Hippocampal formation (tissue), 2 donors: ENCODE results near the gene PHOSPHO1.

Experiments used
- DNase-seq, 2 donors: peaks; one replicate each; lab custom pipeline; 2025; lab: John Stamatoyannopoulos, UW

PHOSPHO1 gene

DNA sequence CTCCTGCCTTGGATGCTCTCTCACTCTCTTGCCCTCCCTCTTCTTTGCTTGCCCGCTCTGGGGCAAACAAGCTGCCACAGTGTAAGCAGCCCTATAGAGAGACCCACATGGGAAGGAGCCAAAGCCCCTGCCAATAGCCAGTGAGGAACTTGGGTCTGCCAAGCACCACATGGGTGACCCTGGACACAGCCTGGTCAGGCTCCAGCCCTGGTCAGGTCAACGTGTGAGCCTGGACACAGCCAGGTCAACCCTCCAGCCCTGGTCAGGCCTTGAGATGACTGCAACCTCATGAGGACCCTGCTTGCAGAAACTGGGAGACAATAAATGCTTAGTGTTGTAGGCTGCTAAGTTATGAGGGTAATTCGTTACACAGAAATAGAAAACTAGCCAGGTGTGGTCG, 14.3 kb upstream of the PHOSPHO1 start:
- no peak for DNase-seq

DNA sequence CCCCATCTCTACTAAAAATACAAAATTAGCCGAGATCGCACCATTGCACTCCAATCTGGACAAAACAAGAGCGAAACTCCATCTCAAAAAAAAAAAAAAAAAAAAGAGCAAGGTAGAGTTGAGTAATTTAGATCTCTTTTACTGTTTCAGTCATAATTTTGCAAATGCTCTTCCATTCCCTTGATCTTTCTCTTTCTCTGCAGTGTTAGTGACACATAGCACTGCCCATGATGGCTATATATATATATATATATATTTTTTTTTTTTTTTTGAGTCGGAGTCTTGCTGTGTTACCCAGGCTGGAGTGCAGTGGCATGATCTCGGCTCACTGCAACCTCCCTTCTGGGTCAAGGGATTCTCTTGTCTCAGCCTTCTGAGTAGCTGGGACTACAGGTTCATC, 12.2 kb upstream of the PHOSPHO1 start:
- DNase-seq = no peak

DNA sequence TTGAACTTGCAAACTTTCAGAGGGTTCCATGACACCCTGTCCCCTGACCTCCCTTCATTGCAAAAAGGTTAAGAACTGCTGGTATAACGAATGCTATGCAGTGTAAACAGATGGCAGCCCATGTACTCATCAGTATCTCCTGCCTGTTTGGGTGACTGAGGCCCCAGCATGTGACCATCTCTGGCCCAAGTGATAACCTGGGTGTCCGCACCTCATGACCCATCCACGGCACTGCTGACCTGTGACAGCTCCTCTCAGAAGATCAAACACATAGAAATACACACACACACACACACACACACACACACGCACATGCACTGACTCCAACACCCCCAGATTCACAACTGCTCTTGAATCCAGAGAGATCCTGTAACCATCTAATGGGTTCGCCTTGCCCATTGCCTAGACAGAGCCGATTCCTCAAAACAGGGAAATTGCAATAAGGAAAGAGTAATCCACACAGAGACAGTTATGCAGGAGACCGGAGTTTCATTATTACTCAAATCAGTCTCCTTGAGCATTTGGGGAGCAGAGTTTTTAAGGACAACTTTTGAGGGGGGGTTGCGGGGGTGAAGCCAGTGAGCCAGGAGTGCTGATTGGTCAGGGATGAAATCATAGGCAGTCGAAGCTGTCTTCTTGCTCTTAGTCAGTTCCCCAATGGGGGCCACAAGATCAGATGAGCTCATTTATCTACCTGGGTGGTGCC, 11.3 kb upstream of the PHOSPHO1 start:
- DNase-seq = no peak

DNA sequence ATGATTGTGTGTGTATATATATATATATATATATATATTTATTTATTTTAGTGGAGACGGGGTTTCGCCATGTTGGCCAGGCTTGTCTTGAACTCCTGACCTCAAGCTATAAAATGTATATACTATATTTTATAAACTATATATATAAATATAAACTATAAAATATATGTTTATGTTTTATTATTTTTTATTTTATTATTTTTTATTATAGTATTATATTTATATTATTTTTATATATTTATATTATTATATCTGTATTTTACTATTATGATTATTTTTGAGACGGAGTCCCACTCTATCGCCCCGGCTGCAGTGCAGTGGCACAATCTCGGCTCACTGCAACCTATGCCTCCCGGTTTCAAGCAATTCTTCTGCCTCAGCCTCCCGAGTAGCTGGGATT, 10.5 kb upstream of the PHOSPHO1 start:
- DNase-seq = no peak

DNA sequence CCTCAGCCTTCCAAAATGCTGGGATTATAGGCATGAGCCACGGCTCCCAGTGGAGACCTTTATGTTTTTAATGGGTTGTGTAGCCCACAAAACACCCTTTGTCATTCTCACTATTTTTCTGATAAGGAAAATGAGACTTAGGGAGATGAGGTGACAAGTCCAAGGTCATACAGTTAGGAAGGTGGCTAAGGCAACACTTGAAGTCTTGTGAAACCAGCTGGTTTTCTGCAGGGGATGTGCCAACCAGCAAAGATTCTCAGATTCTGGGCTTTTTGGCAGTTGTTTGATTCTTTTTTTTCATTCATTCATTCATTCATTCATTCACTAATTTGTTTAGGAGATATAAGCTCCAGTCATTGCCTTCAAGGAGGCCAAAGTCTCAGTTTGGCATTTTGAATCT, 10.0 kb upstream of the PHOSPHO1 start:
- no peak for DNase-seq

DNA sequence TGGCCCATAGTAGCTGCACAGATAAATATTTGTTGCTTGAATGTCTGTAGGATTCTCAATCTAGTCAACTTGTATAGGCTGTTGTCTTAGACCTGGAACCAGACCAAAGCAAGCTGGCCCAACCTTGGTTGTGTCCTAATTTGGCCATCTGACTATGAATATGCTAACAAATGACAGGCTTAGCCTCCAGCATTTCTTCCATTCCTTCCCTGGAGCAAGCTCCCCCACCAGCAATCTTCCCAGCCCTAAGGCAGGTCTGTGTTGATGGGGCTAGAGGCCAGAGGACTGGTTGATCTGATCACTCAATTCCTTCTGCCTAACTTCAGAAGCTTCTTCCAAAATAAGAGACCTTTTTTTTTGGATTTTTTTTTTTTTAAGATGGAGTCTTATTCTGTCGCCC, 9.4 kb upstream of the PHOSPHO1 start:
- DNase-seq = no peak

DNA sequence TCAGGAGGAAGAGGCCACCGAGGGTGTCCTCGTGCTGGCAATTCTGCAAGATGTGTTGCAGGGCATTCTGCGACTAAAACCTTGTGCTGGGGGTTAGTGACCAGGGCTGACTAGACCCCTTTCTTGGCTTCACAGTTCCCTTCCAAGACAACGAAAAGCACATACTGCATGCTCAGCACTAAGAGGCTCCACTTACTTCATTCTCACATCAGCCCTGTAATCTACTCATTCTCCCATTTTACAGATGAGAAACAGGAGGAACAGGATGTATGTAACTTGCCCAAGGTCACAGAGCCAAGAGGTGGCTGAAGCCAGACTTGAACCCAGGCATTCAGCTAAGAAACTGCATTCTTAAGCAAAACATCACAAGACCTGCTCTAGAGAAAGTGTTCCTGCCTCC, 5.3 kb upstream of the PHOSPHO1 start:
- no peak for DNase-seq

DNA sequence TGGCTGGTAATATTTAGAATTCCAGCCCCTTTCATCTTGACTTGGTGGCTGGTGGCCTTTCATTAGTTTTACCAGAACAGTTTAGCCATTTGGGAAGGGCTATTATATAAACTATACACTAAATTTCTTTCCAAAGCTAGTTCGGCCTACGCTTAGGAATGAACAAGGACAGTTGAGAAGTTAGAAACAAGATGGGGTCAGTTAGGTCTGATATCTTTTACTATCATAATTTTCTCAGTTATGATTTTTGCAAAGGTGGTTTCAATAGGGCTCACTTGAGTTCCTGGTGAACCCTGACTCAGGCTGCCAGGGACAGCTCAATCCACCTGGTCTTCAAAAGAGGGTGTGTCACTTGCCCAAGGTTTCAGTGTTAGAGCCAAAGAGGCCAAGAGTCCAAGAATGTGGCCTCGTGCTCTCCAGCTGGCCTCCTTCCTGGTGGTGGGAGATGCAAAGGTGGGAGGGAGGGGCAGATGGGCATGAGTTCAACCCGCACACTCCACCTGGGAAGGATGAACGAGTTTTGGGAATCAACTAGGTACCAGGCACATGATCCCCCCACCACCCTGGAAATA, 4.0 kb upstream of the PHOSPHO1 start:
- DNase-seq = no peak

DNA sequence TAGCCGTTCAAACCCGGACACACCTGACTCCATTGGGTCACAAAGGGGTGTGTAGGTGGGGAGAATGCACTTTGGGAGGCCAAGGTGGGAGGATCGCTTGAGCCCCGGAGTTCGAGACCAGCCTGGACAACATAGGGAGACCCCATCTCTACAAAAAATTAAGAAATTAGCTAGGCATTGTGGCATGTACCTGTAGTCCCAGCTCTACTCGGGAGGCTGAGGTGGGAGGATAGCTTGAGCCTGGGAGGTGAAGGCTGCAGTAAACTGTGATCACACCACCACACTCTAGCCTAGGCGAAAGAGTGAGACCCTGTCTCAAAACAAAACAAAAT, 942 bp upstream of the PHOSPHO1 start:
- DNase-seq = no peak

DNA sequence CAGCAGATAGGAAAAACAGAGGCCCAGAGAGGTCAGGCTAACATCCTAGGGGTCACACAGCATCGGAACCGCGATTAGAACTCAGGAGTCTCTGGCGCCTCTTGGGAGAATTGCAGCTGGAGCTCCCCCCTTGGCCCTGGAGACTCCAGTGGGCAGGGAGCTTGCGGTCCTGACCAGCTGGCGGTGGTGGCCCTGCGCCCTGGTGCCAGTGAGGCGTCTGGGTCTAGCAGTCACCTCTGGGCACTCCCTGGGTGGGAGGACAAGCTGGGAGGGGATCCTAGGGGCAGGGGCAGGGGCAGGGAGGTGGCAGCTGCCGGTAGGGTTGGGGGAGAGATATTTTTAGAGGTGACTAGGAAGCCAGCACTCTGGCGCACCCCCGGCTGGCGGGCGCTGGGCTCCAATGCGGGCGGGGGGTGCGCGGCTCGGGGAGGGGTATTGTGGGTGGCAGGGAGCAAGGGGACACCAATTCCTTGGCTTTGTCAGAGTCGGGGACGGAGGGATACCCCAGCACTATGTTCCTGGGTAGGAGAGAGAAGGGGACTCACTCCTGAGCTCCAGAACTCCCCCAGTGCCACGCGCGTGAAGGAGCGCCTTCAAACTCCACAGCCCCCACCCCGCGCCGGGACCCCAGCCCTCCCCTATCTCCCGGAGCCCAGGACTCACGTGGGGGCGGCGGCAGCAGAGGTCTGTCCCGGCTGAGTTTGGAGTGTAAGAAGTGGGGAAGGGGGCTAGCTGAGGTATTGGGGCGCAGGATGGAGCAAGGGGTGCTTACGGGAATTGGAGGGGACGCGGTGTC, 584 bp downstream of the PHOSPHO1 start:
- DNase-seq = no peak

DNA sequence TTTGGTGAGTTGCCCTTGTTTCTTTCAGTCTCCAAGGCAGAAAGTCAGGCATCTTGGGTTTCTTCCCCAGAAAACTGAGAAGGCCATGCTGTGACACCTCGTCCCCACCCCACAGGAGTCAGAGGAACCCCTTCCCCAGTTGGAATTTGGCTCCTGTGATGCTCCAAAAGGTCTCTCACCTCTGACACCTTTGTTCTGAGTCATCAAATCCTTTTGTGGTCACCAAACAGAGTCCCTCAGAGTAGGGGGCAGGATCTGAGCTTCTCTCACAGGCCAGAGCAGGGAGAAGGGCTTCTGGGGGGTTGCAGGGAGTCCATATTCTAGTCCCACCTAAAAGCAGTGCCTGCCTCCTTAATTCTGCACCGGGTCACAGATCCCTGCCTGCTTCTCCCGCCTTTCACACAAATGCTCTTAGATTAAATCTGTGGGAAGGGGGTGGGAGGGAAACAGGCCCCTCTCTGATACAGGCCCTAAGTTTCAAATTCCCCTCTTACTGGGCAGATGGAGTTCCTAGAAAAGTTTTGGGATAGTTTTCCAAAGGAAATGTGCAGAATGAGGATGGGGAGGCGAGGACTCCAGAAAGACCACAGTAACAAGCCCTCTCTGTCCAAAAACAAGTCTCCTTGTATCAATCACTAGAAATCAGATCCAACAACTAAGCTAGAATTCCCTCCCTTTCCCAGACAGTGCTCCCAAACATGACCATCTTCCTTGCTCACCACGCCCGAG, 1.3 kb downstream of the PHOSPHO1 start:
- DNase-seq = no peak

DNA sequence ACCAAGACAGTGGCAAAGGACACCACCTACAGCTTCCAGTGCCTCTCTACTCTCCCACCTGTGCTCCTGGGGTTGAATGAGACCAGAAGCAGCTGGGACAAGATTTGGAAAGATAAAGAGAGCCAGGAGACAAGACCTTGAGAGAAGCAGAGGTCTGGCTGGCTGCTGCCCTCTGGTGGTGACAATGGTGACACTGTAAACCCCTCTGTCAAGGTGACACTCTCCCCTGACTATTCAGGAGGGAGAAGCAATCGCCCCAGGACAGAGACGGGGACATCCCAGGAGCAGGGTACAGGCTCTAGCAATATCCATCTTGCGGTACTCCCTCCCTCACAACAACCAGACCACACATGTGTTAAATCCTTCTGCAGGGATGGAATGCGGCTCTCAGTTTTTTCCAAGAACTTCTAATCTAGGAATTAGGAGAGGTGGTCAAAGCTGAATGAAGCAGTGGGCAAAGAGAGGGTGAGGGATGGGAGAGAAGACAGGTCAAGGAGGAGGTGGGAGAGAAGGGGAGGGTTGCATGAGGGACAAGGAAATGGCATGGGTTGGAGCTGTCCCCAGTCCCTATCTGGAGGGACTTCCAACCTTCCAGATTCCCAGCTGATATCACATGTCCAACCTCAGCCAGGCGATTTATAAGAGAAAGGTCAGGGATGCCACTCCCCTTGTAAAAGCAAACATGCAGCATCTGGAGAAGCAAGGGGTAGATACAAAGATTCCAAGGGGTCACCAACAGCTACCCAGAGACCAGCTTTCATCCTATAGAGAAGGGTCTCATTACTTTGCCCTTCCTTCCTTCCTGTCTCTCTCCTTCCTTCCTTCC, 2.9 kb downstream of the PHOSPHO1 start:
- peak; percentile 43 to 47 for DNase-seq

DNA sequence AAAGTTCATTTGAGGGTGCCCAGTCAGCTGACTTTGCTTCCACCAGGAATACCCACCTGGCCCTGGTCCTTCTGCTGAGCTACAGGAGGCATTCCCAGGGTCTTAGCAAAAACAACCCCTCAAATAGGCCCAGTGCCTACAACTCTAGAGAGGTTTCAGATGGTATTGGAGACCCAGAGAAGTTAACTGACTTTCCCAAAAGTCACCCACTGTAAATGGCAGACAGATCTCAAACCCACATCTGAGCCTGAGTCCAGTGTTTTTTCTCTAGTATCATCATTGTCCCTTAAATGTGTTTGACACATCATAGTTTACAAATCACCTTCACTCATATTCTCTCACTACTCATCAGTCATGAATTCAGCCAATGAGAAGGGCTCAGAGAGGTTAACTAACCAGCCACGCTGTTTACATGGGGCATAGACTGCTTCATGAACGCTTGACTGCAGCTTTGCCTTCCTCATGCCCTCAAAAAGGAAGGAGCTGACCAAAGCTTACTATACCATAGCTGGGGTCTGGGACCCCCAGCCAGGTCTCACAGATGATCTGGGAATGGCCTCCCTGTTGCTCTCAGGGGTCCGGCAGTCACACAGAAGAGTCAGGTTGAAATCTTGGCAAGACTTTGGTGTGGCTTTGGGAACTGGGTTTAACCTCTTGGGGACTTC, 3.7 kb downstream of the PHOSPHO1 start:
- no peak for DNase-seq

DNA sequence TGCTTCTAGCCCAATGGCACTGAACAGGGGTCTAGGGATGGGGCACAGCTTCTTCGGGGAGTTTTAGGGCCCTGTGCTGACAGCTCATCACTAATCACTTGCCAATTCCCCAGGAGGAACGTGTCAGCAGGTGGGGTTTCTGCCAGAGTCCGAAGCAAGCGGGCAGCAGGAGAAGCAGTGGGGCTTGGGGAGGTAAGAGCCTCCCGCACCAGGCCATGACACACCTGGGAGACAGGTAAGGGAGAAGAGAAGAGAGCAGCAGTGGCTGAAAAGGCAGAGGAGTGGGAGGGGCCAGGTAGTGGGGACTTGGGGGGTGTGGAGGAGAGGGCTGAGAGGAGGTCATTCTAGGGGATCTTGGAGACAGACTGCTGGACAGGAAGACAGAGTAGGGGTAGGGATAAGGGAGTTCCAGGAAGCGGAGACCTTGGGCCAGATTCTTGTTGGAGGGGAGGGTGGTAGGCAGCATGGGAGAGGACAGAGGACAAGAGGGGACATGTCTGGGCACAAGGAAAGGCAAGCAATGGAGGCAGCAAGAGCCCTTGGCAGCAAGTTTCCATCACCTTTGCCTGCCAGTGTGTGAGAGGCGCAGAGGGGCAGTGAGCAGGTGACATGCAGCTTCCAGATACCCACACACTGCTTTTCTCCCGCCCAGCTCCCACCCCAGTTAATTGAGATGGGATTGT, 4.9 kb downstream of the PHOSPHO1 start:
- DNase-seq = no peak

DNA sequence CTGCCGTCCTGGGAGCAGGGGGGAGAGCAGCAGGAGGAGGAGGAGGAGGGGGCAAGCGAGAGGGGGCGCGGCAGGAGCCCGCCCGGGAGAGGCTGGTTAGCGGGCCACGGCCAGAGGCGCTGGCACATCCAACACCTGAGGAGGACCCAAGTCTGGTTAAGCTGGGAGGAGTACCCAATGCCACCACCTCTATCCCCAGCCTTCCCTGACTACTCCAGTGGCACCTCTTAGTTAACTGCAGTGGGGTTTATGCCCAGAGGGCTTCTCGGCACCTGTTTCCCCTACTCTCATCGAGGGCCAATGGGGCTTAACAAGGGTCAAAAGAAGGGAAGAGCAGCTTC, 5.6 kb downstream of the PHOSPHO1 start:
- DNase-seq = no peak

DNA sequence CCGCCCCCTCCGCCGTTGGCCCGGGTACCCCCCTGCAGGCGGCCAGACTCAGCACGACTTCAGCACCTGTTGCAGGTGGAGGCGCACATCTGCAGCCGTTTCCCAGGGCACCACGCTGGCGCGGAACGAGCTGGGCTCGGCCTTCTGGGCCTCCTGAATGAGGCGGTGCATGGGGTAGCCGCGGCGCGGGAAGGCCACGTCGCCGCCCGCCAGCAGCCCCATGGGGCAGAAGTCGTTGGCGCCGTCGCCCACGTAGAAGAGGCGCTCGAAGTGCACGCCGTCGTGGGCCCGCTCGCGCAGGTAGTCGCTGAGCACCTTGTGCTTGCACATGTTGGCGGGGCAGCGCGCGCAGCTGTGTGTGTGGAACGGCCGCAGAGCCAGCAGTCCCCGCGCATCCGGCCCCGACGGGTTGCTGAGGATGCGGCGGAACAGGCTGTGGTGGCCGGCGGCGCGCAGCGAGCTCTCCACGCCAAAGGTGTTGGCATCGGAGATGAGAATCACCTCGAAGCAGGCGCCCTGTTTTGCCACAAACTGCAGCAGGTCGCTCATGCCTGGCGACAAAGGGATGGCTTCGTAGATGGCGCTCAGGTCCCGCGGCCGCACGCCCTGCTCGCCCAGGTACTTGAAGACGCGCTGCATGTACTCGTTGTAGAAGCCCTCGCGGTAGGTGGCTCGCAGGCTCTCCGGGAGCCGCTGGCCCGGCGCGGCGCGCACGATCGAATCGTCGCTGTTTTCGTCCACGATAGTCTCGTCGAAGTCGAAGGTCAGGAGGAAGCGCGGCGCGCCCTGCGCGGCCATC, 6.2 kb downstream of the PHOSPHO1 start:
- DNase-seq = no peak

DNA sequence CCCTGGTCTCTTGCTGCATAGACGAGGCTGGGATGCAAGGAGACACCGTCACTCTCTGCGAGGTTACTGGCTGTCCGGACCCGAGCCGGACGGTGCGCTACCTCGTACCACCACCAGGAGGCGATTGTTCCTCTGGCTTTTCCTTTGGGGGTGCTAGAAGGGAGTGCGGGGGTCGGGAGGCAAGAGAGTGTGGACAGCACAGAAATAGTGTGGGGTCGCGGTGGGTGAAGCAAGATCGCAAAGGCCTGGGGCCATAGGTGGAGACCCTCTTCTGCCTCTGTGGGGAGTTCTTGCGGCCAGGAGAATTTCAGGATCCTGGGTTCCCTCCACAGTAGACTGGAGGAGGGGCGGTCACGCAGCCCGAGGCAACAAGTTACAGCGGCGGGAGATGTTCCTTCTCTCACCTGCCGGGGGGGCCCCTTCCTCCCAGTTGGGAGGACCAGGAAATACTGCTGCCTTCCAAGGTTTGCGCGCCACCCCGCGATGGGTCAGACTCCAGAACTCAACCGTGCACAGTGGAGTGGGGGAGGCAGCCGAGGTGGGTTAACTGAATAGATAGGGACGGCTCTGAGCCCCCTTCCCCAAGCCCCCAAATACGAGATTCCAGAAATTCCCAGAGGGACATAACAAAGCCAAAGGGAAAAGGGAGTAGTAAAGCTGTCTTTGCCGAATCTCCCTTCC, 6.9 kb downstream of the PHOSPHO1 start:
- DNase-seq = peak in 1 of 2 donors; percentile 25

DNA sequence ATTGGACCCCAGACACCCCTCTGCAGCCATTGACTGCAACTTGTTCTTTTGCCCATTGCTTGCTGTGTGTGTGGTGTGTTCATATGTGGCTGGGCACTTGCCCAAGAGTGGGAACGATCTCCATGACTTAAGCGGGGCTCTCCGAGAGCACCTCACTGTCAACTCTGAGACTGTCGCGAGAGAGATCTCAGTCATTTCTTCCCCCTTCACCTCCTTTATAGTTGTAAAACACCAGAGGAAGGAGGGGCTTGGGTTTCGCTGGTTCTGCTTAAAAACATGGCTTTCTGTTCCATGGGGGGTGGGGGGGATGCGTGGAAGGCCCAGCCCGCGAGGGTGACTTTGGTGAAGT, 7.4 kb downstream of the PHOSPHO1 start:
- no peak for DNase-seq

DNA sequence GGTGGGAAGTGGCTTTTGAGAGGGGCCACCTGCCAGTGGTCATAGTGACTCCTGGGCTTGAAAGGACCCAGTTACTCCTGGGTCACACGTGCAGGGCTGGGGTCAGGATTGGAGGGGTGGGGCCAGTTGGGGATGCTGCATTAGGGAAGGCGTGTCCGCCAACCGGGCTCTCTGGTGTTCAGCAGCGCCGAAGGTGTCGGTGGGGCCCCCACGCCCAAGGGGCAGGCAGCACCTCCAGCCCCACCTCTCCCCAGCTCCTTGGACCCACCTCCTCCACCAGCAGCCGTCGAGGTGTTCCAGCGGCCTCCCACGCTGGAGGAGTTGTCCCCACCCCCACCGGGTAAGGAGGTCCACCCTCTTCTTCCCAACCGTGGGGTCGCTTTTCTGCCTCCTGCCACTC, 10.6 kb downstream of the PHOSPHO1 start:
- DNase-seq = no peak
